ENCODE measurements around the gene CLCN7.

CLCN7 gene

DNA sequence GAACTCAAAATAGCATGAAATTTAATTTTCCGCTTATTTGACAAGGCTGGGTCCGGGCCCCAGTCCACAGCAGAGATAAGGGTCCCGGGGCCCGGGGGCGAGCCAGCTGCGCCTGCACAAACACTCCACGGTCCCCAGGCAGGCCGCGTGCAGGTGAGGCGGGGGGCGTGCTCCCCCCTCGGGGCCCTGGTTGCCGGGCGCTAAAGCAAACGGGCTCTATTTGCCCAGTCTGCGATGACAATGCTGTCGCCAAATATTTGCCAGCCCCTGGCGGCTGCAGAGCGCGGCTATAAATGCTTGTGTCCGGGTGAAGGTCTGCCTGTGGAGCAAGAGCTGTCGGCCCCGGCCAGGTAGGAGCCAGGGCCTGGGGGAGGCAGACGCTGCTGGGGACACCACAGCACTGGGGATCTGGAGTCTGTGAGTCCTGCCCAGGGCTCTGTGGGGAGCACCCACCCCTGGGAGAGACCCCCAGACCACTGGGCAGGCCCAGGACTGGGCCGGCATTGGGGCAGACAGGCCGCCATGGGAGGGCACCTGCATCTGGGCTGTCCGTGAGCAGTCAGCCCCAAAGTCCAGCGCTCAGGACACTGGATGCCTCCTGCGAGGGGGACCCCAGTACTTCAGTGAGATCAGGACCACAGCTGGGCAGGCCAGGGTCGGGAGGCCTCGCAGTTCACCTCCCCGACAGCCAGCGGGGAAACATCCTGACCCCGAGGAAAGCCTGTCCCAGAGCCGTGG lies 43.9 kb downstream of the CLCN7 start, which contains the start of gene PERCC1:
Gene PERCC1, plus strand, starts transcription at position 320 of the 738 bp plus-strand sequence. CDS start 1,516 bp downstream, outside the sequence.
- peak; percentile 38 for DNase-seq (ENCODE audit: low spot score)

DNA sequence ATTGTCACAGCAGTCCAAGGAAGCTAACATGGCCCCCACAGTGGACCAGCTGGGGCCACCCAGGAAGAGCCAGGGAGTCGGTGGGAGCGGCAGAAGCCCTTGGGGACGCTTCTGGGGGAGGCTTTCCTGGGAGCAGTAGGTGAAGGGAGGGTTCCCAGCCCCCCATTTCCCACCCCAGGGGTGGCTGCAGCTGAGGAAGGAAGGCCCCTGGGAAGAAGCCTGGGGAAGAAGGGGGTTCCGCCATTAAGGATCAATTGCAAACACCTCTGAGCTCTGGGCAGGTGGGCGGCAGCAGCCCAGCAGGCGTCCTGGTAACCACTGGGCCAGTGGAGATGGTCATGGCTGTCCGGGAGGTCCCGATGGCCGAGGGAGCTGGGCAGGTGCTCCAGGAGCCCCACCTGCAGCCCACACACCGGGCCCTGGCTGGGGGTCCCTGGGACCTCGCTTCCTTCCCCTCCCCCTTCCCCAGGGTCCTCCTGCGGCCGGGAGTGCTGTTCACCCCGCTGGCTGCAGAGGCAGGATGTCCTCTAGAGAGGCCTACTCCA lies 44.5 kb downstream of the CLCN7 start:
- no peak for DNase-seq (ENCODE audit: low spot score)

DNA sequence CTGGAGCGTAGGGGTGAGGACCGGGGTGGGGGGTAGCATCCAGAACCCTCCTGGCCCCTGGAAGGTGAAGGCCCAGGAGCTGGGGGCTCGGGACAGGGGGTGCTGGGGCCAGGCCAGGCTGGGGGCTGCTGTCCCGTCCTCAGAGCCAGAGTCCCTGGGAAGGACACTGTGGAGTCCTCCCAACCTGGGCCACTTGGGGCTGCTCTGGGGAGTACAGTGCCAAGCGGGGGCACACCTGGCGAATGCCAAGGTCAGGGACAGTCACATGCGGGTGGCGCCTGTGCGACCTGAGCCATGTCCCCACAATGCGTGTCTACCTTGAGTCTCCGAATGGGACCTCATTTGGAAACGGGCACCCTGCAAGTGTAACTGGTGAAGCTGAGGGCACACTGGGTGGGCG lies 45.2 kb downstream of the CLCN7 start:
- DNase-seq (ENCODE audit: low spot score) = no peak

DNA sequence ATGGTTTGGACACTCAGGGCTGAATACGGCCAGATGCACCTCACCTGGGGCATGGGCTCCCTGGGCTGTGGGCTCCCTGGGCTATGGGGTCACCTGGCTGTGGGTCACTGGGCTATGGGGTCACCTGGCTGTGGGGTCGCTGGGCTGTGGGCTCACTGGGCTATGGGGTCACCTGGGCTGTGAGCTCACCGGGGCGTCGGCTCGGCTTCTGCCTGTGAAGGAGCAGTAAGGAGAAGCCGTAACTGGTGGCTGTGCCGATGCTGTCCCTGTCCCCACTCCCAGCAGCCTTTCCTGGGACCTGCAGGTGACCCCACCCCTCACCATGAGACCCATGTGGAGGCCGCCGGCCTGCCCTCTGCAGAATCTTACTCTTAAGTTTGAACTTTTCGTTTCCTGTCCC lies 45.8 kb downstream of the CLCN7 start:
- DNase-seq (ENCODE audit: low spot score) = no peak

DNA sequence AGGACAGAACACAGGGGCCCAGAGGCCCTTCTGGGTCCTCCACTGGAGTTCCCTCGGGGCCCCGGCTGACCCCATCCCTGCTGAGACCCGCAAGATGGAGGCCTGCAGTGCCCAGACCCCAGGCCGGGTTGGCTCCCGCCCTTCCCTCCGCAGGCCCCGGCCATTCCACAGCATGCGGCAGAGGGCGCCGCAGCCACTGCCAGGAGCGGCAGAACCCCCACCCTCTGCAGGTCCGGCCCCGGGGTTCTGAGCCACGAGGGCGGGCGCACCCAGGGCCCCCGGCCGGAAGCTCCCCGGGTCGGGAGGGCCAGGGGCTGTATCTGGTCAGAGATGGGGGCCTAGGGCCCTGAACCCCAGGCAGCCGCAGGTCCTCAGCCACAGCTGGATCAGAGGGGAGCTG lies 46.3 kb downstream of the CLCN7 start:
- peak; percentile 57 for DNase-seq (ENCODE audit: low spot score)

DNA sequence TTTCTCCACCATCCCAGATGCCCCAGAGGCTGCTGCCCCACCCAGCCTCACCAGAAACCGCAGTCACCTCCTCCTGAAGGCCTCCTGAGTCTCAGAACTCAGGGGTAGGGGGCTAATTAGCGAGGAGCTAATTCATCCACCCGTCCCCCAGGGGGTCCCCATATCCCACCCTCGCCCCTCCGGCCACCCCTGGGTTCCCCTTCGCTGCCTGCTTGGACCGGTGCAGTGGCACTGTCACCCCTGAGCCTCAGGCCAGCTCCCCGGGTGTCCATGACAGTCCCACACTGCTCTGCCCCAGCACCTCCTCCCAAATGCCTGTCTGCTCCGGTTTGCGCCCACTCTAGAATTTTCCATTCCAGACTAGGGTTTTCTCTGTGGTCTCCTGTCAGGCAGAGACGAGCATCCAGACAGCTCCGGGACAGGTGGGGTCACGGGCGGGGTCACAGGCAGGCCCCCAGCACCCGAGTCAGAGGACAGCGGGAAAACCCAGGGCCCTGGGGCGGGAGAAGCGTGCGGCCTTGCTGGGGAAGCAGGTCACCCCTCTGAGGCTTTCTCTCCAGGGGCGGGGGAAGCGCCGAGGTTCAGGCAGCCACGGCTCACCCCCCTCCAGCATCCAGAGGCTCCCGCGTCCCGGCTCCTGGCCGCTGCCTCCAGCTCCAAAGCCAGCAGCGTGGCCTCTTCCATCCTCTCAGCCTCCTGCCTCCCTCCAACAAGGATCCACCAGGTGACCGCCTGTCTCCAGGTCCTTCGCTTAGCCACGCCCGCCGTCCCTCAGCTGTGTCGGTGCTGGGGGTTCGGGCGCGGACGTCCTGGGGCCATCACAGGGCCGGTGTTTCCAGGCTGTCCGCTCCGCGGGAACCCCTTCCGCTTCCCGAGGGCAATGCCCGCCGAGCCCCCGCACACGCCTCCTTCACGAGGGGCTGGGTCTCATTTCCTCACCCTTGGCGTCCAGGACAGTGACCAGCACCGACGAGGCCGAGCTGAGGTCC lies 47.1 kb downstream of the CLCN7 start:
- DNase-seq (ENCODE audit: low spot score) = no peak

DNA sequence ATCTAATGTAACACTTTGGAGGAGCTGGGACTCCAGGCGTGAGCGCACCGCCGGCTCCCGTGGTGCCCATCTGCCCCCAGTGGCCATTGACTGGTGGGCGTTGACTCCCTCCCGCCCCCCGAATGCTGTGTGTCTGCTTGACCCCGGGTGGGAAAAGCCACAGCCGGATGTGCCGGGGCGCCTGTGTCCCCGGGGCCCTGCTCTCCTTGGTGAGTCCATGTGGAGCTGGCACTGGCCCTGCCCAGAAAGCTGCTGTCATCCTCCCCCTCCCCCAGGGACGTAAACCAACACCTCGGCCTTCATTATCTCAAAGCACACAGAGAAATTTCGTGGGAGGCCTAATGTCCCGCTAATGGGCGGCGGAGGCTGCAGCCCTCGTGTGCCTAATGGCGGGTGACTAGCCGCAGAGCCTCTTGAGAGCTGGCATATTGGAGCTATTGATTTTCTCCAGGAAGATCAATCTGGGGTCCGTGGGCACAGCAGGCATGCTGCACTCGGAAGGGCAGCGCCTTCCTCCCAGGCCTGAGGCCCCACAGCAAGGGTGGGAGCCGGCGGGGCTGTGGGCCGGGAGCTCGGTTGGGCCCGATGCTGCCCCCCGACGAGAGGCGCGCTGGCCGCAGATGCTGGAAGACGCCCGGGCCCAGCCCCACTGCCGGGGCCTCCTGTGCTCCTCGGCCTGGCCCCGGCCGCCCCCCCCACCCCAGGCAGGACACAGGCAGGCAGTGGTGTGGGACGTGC lies 47.9 kb downstream of the CLCN7 start:
- DNase-seq (ENCODE audit: low spot score) = no peak

DNA sequence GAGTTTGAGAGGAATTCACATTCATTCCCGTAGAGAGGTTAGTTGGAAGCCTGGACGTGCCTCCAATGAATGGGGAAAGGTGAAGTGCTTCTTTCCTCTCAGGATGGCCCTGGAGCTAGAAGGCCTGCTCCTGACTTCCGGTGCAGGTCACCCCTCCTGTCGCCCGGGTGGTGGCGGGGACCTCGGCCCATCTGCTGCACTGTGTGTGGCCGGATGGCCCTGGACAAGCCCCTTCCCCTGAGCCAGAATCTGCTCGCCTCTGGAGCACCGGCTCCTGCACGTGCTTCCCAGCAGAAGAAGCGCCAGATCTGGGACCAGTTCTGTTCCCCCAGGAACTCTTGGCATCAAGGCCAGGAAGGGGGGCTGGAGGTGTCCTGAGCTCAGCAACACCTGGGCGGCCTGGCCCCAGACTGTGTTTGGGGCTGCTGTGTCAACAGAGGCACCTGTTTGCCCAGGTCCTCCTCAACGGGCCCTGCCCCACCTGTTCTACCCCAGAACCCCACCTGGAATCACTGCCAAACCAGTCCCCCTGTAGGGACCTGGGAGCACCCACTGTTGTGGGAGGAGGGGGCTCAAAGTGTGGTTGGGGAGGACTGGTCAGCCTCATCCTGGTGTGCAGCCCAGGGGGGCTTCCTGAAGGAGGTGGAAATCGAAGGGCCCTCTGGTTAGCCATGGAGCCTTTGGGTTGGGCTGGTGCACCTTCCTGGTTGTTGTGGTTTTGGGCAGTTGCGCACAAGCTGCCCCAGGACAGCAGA lies 49.0 kb downstream of the CLCN7 start:
- no peak for DNase-seq (ENCODE audit: low spot score)

DNA sequence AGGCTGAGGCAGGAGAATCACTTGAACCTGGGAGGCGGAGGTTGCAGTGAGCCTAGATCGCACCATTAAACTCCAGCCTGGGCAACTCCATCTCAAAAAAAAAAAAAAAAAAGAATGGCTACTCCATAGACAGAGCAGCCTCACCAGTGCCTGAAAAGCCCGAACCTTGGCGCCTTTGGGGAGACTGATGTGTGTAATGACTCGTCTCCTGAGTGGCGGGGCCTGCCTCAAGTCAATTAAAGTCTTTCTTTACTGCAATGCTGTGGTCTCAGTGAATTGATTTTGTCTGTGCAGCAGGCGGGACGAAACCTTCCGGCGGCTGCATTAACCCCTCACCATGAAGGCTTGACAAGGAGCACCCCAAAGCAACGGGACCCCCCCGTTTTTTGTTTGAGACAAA lies 50.8 kb downstream of the CLCN7 start:
- peak; percentile 32 for DNase-seq (ENCODE audit: low spot score)

DNA sequence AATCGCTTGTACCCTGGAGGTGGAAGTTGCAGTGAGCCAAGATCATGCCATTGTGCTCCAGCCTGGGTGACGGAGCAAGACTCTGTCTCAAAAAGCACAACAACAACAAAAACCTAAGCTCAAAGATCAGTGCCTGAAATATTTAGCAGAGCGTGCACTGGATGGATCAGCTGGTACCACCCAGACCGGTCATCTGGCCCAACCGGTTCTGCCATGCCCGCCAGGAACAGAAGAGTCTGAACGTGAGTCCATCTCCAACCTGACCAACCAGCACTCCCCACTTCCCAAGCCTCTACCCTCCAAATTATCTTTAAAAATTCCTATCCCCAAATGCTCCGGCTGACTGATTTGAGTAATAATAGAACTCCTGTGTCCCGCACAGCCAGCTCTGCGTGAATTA lies 52.8 kb downstream of the CLCN7 start:
- no peak for DNase-seq (ENCODE audit: low spot score)

DNA sequence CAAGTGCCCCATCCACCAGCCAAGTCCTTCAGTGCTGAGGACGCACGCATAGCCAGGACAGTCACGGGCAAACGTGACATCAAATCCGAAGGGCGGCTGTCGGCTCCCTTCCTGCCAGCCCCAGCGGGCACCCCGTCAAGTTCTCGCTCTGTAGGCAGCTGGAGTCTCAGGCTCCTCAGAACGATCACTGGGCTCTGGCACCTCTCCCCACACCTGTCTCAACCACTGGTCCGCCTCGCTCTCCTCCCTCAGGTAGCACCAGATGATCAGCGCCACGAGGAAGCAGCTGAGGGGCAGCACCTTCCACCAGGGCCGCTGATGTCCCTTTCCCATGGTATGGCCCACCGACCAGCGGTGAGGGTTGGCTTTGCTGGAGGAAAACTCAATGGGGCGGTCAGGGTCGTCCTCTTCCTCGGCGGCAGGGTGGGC lies 54.7 kb downstream of the CLCN7 start:
- DNase-seq (ENCODE audit: low spot score) = no peak

DNA sequence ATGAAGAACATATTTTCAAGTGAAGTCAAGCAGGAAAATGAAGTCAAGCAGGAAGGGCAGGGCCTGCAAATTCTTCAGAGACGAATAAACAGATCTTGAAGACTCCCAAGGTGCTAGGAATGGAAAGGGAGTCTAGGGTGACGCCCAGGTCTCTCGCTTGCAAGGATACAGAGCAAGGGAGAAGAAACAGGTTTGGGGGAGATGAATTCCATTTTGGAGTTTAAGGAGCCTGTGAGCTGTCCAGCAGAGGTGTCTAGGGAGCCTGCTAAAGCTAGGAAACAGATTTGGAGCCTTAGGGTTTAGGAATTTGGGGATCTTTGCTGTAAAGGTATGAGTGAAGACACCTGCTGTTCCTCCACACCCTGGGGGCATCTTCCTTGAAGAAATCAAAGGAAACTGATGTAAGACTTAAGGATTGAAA lies 58.3 kb downstream of the CLCN7 start:
- DNase-seq (ENCODE audit: low spot score) = no peak

DNA sequence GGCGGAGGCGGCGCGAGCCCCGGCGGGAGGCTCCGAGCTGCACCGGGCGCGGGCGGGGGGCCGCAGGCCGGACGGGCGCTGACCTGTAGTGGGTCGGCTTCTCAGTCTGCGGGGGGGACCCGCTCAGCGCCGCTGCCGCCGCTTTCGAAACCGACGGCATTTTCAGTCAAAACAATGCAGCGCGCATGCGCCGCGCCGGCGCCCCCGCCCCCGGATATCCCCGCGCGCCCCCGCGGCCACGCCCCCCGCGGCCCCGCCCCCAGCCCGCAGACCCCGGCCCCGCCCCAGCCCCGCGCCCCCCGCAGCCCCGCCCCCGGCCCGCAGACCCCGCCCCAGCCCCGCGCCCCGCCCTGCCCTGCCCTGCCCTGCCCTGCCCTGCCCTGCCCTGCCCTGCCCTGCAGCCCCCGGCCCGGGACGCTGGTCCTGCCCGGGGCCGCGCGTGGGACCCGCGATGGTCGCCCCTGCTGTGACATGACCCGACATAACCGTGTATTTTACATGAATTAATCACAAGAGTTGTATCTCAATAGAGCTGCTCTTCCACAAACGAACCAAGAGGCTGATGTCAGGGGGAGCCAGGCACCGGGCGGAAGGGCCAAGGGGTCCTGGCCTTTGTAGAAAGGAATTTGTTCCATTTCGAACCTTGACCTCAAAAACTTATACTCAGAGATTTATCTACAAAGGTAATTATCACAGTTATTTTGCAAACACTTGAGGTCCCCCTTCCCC lies 60.1 kb downstream of the CLCN7 start, which contains the start of gene UNKL:
Gene UNKL, minus strand, starts transcription at position 173 of the 729 bp plus-strand sequence. Its CDS starts 13 bp downstream, at position 160.
- peak; percentile 78 for DNase-seq (ENCODE audit: low spot score)

DNA sequence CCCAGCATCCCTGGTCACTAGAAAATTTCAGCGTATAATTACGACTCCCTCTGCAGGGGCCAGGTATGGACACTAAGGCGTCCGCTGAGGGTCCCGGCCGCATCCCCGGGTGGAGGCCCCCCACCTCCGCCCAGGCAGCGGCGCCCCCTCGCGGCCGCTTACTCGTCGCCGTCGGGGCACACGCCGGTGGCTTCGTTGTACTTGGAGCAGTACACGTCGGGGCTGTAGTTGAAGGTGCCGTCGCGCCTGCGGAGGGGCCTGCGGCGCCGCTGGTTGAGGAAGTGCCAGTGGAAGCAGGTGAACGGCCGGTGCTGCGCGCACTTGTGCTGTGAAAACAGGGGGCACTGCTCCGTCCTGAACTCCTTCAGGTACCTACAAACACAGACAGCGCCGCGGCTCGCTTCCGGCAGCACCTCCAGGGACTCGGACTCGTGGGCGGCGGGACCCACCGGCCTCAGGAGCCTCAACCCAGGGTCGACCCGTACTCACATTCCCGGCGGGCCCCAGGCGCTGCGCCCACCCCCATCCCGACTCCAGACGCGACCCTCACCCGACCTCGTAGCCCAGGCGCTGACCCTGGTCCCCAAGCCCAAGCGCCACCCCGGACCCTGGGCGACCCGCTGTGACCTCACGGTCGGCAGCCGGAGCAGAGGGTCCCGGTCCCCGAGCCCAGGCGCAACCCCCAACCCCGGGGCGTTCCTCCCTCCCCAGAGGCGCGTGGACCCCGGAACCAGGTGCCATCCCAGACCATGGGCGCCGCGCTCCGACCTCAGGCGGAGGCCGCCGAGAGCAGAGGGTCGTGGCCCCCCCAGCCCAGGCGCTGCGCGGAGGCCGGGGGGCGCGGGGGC lies 60.9 kb downstream of the CLCN7 start:
- peak; percentile 83 for DNase-seq (ENCODE audit: low spot score)

DNA sequence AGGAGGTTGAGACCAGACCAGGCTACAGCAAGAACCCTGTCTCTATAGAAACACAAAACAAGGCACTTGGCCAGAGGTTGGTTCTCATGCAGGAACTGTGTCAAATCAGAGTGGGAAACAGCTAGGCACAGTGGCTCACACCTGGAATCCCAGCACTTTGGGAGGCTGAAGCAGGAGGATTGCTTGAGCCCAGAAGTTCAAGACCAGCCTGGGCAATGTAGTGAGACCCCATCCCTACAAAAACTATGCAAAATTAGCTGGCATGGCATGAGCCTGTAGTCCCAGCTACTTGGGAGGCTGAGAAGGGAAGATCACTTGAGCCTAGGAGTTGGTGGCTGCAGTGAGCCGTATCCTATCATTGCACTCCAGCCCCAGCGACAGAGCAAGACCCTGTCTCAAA lies 62.0 kb downstream of the CLCN7 start:
- DNase-seq (ENCODE audit: low spot score) = no peak

DNA sequence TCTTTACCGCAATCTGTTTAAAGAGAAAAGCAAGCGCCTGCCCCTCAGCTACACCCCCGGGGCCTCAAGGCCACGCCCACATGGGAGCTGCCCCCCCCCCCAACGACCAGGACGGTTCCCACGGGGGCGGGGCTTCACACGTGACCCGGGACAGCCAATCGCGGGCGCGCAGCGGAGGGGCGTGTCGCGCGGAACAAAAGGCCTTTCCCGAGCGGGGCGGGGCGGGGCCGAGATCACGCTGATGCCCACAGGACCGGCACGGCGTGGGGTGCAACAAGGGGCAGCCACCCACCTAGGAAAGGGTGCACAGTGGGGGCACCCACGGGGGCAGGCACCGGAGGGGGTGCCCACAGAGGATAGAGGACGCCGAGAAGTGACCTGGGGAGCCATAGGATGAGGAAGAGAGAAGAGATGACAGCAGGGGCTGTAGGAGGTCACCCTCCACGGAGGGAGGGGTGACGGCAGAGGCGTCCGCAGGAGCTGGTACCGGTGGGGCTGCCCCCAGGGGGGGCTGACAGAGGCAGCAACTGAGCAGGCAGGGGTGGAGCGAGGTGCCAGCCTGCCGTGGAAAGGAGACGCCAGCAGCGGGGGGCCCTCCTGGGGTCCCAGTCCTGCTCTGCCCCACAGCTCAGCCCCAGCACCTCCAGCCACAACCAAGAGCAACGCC lies 66.5 kb downstream of the CLCN7 start:
- DNase-seq (ENCODE audit: low spot score) = peak; percentile 92

DNA sequence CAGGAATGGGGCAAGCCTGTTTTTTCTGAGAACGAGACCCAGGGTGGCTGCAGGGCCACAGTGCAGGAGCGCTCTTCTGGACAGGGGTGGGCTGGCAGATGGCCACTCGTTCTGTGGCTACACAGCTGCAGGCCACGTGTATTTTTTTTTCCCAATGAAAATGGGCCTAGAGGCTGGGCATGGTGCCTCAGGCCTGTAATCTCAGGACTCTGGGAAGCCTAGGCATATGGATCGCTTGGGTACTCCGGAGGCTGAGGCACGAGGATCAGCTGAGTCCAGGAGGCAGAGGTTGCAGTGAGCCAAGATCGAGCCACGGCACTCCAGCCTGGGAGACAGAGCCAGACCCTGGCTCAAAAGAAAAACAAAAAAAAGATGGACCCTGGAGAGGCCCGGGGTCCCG lies 67.1 kb downstream of the CLCN7 start:
- no peak for DNase-seq (ENCODE audit: low spot score)

DNA sequence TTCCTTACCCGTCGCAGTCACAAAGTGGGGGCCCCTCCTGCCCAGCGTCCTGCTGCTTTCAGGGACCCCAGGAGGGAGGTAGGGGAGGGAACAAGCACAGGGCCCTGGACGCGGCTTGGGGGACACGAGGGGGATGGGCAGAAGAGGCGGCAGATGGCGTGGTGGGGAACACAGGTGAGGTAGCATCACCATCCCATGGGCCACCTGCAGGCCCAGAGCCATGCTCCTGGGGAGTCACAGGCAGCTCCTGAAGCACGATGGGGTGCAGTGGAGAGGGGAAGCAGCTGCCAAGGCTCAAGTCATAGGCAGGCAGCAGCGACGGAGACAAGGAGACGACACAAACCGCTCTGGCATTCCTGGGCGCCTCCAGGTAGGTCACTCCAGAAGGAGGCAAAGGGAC lies 71.1 kb downstream of the CLCN7 start:
- no peak for DNase-seq (ENCODE audit: low spot score)

DNA sequence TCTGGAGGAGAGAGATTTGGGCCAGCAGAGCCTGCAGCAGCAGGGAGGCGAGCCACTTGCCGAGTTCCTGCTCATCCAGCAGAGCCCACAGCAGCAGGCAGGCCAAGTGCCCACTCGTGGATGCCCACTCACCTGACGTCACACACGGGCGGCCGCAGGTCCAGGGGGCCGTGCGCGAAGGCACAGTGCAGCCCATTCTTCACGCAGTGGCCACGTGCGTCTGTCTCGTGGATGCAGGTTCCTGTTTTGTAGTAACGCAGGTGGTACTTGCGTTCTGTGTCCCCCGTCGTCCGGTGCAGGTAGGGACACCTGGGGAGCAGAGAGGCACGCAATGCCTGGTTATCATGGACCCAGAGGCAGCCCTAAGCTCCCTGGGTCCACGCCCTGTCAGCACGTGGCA lies 71.8 kb downstream of the CLCN7 start:
- no peak for DNase-seq (ENCODE audit: low spot score)
